ENCODE measurements around the gene PINK1.

- TF ChIP-seq CTCF (IDR thresholded peaks at IDR 0.05; ENCODE audit: poor library complexity) (no peak), EZH2phosphoT487 (IDR thresholded peaks at IDR 0.05; ENCODE audit: low read depth, severe bottlenecking, unreplicated experiment) (no peak)
Measured at GRCh38 chr1:20691872-20692271, 58.6 kb downstream of the PINK1 start.
